ENCODE data around the gene GOLGA6L24. TPM values are rescaled to one million over a fixed set of nuclear protein-coding genes. Genes with fewer than 3 reads are reported as not detected.
"Not testable (repeated sequence)": the region's sequence is repeated elsewhere in the genome, so short reads cannot be mapped to it uniquely, and the experiment has no call there.

The GOLGA6L24 gene, protein sequence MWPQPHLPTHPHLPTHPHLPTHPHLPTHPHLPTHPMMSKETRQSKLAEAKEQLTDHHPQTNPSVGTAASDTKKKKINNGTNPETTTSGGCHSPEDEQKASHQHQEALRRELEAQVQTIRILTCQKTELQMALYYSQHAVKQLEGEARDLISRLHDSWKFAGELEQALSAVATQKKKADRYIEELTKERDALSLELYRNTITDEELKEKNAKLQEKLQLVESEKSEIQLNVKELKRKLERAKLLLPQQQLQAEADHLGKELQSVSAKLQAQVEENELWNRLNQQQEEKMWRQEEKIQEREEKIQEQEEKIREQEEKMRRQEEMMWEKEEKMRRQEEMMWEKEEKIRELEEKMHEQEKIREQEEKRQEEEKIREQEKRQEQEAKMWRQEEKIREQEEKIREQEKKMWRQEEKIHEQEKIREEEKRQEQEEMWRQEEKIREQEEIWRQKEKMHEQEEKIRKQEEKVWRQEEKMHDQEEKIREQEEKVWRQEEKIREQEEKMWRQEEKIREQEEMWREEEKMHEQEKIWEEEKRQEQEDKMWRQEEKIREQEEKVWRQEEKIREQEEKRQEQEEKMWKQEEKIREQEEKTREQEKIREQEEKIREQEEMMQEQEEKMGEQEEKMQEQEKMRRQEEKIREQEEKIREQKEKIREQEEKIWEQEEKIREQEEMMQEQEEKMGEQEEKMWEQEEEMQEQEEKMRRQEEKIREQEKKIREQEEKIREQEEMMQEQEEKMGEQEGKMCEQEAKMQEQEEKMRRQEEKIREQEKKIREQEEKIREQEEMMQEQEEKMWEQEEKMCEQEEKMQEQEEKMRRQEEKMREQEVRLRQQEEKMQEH
- total RNA-seq, result not detected

DNA sequence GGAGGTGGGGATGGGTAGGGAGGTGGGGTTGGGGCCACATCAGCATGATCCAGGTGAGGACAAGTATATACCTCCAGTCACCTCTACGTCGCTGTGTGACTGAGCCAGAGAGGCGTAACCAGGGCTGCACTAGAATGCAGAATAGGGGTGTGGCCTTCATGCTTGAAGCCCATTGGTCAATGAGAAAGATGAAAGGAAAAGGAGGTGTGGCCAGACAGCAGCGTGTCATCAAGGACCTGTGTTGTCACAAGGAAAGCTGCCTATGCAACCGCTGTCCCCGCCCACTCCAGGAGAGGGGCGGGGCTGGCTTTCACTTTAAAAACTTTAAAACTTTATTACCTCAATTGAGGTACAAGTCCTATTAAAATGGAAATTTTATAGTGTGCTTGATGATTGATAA is at the start of gene GOLGA6L24:
GOLGA6L24 (minus strand) TSS at position 101 of the 400 bp plus-strand sequence; CDS start at position 40, 61 bp downstream.
- H3K27ac Mint-ChIP-seq; DNase-seq; POLR2A ChIA-PET; H3K4me1 Mint-ChIP-seq; ATAC-seq (ENCODE audit: low read depth); H3K4me3 Mint-ChIP-seq; H3K27me3 Mint-ChIP-seq; H3K36me3 Mint-ChIP-seq; H3K9me3 Mint-ChIP-seq: not testable (repeated sequence)

DNA sequence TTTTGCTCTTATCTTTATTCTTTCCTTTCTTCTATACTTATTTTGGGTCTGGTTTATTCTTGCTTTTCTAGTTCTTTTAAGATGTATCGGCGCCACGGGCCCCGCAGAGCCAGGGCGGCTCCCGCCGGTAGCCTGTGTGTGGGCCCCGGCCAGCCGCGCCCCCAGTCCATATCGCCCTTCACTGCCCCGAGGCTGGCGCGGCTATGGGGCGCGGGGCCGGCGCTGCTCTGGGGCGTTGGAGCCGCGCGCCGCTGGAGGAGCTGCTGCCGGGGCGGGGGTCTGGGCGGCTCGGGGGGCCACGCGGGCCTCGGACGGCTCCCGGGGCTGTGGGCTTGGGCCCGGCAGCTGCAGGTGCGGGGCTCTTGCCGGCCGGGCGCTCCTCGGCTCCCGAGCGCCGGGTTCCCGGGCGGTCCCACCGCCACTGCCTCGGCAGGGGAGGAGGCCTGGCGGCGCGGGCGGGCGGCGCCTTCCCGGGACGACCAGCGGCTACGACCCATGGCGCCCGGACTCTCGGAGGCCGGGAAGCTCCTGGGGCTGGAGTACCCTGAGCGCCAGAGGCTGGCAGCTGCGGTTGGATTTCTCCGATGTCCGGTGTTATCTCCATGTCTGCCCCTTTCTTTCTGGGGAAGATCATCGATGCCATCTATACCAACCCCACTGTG is 45.0 kb upstream of the GOLGA6L24 start:
- H3K9me3 Mint-ChIP-seq; POLR2A ChIA-PET; H3K4me3 Mint-ChIP-seq; DNase-seq; H3K4me1 Mint-ChIP-seq; H3K27me3 Mint-ChIP-seq; H3K36me3 Mint-ChIP-seq; H3K27ac Mint-ChIP-seq; ATAC-seq (ENCODE audit: low read depth): not testable (repeated sequence)

DNA sequence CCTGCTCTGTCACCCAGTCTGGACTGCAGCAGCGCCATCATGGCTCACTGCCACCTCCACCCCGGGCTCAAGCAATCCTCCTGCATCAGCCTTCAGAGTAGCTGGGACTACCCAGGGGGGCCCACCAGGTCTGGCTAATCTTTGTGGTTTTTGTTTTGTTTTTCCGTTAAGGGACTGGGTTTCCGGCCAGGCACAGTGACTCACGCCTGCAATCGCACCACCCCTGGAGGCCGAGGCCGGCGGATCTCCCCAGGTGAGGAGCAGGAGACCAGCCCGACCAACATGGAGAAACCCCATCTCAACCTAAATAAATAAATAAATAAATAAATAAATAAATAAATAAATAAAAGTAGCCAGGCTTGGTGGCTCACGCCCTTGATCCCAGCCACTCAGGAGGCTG is 38.1 kb upstream of the GOLGA6L24 start:
- H3K36me3 Mint-ChIP-seq; ATAC-seq (ENCODE audit: low read depth); H3K4me3 Mint-ChIP-seq; POLR2A ChIA-PET; DNase-seq; H3K4me1 Mint-ChIP-seq; H3K27me3 Mint-ChIP-seq; H3K27ac Mint-ChIP-seq; H3K9me3 Mint-ChIP-seq: not testable (repeated sequence)

DNA sequence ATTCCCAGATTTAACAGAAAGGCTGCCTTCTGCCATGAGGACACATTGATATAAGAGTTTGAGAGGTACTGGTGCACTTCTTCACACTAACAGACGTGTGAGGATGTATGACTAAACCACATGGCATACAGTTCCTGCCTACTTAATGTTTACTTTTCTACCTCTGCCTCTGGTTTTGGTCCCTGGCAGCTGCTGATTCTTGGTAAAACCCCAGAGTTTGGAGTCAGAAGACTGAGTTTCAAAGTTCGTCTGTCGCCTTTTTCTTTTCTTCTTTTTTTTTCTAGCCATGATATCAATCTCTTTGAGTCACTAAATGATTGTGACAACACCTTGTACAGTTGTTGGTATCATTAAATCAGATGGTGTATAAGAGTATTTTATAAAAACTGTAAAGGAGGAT is 22.2 kb upstream of the GOLGA6L24 start:
- H3K27me3 Mint-ChIP-seq; ATAC-seq (ENCODE audit: low read depth); H3K9me3 Mint-ChIP-seq; H3K4me1 Mint-ChIP-seq; H3K36me3 Mint-ChIP-seq; POLR2A ChIA-PET; H3K4me3 Mint-ChIP-seq; H3K27ac Mint-ChIP-seq: not testable (repeated sequence)
- DNase-seq, result peak; percentile 23

DNA sequence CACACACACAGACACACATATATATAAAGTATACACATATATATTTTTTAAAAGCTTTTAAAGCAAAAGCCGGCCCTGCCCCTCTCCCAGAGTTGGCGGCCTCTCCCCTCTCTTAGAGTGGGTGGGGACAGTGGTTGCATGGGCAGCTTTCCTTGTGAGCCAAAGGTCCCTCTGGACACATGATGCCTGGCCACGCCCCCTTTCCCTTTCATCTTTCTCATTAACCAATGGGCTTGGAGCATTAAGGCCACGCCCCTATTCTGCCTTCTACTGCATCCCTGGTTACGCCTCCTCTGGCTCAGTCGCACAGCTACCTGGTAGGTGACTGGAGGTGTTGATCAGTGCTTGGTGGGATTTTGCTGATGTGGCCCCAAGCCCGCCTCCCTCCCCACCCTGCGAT is 20.5 kb upstream of the GOLGA6L24 start, which contains the start of gene GOLGA8F:
GOLGA8F (plus strand) TSS at position 301 of the 400 bp plus-strand sequence; CDS start at position 399, 98 bp downstream.
- H3K9me3 Mint-ChIP-seq; H3K27ac Mint-ChIP-seq; ATAC-seq (ENCODE audit: low read depth); H3K27me3 Mint-ChIP-seq; POLR2A ChIA-PET; H3K4me3 Mint-ChIP-seq; H3K36me3 Mint-ChIP-seq; H3K4me1 Mint-ChIP-seq; DNase-seq: not testable (repeated sequence)

DNA sequence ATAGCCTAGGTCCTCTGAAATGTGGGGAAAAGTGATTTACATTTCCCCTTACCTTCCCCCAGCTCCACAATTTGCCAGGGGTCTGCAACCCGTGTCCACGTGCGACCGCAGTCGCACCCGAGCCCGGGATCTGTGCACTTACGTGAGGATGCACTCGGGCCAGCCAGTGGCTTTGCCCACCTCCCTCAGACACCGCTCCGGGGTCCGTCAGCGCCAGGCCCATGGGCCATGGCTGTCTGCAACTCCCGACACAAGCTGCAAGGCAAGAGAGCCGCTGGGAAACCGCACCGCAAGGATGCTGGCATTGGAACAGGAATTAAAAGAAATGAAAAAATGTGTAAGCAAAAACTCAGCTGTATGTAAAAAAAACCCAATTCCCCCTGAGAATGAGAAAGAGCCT is 7.6 kb upstream of the GOLGA6L24 start:
- H3K27ac Mint-ChIP-seq; H3K4me1 Mint-ChIP-seq; H3K27me3 Mint-ChIP-seq; POLR2A ChIA-PET; H3K36me3 Mint-ChIP-seq; ATAC-seq (ENCODE audit: low read depth); DNase-seq; H3K4me3 Mint-ChIP-seq; H3K9me3 Mint-ChIP-seq: not testable (repeated sequence)

DNA sequence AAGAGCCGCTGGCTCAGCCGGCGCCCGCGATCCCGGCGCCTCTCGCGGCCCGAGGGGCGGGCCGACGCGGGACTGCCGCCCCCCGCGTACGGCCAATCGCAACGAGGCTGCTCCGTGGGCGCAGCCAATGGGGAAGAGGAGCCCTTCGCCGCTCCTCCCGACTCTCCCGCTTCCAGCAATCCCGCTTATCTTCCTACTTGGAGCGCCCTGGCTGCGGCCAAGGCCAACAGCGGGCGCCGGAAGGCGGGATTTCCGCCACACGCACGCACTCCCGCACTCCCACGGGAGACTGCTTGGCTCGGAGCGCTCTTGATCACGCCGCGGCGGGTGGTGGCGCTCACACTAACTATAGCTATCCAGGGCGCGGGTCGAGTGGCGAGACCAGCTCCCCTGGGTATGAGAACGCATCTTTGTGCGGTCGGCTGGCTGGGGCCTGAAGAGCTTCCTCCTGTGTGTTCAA is 35.7 kb downstream of the GOLGA6L24 start, which contains the start of gene HERC2:
HERC2 (minus strand) TSS at position 51 of the 460 bp plus-strand sequence. CDS start 746 bp downstream, outside the sequence.
- peak within 1 kb of the TSS; percentile 88 for H3K27ac Mint-ChIP-seq
- ATAC-seq (ENCODE audit: low read depth); DNase-seq; H3K36me3 Mint-ChIP-seq; H3K9me3 Mint-ChIP-seq; POLR2A ChIA-PET; H3K27me3 Mint-ChIP-seq; H3K4me1 Mint-ChIP-seq: not testable (repeated sequence)
- H3K4me3 Mint-ChIP-seq, result peak within 1 kb of the TSS; percentile 91

DNA sequence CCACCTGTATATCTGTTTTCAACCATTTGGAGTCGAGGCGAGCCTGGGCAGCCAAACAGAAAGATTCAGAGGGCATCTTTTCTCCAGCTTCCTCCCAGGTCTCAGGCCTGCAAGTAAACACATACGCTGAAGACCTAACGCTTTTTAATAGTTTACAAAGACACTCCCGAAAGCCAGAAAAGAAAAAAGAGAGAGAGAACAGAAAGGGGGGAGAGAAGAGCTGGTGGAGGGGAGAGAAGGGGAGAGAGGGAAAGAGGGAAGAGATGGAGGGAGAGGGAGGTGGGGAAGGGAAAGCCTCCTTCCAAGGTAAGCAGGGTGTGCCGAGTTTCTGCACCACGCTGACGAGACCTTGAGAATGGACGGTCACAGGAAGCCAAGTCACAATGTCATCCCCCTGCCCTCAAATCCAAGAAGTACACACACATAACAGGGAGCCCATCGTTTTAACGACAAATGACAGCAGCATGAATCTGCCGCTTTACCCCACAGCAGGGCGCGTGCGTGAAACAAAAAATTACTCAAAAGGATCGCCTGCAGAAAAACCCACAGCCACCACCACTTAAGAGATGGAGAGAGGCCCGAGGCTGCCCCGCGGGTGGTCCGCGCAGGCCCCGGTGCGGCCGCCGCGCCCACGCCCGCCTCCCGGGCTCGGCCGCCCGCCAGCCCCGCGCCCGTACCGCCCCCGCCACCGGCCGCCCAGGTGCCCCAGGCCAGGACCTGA is 36.4 kb downstream of the GOLGA6L24 start:
- H3K4me1 Mint-ChIP-seq; H3K27me3 Mint-ChIP-seq; POLR2A ChIA-PET; H3K36me3 Mint-ChIP-seq; H3K9me3 Mint-ChIP-seq; ATAC-seq (ENCODE audit: low read depth): not testable (repeated sequence)
- peak overlapping the region; percentile 91 for H3K4me3 Mint-ChIP-seq
- DNase-seq, result peak; percentile 38
- peak overlapping the region; percentile 88 for H3K27ac Mint-ChIP-seq

DNA sequence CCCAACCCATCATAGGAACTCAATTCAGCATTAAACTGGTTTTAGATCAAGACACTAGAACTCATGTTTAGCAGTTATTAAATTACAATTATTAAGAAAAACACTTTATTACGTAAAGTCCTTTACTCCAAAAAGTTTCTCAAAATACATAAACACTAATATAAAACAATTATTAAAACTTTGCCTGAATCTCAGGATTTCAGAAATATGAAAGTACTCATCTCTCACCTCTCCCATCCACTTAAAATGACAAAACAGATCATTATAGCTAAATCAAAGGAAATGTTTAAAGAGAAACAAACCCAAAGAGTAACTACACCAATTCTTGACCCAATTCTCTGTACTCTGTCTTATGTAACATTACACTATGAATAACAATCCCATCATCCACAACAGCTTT is 38.2 kb downstream of the GOLGA6L24 start:
- H3K9me3 Mint-ChIP-seq; H3K4me1 Mint-ChIP-seq; POLR2A ChIA-PET; H3K27me3 Mint-ChIP-seq; H3K4me3 Mint-ChIP-seq; ATAC-seq (ENCODE audit: low read depth); H3K27ac Mint-ChIP-seq; DNase-seq: not testable (repeated sequence)
- peaks cover 11% of the 10 kb centered on the region for H3K36me3 Mint-ChIP-seq

DNA sequence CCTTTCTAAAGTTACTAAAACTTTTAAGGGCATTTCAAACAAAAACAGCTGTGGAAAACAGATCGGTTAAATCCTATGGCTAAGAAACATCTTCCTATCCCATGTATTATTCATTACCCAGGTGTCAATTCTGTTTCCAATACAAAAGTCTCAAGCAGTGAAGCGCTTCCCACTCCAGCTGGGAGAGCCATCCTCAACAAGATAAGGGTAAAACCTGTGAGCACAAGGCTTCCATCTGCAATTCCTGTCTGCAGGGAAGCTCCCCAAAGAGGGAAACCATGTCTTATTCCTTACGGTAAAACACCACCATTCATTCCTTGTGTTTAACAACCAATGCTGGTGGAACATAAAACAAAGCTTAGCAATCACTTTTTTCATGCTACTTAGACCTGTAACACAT is 39.1 kb downstream of the GOLGA6L24 start:
- H3K27me3 Mint-ChIP-seq; H3K27ac Mint-ChIP-seq; H3K9me3 Mint-ChIP-seq; POLR2A ChIA-PET; H3K4me1 Mint-ChIP-seq; H3K4me3 Mint-ChIP-seq; ATAC-seq (ENCODE audit: low read depth); DNase-seq: not testable (repeated sequence)
- H3K36me3 Mint-ChIP-seq, result peaks cover 14% of the 10 kb centered on the region

DNA sequence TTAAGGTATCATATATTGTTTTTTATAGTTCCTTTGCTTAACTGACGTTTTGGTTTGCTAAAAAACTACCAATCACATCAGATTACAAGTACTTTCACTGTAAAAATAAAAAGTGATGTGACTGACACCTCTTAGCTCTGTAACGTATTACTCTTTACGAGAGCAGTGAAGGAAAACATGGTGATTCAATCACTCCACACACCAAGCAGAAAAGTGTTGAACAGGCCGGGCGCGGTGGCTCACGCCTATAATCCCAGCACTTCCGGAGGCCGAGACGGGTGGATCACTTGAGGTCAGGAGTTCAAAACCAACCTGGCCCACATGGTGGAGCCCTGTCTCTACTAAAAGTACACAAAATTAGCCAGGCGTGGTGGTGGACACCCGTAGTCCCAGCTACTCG is 39.8 kb downstream of the GOLGA6L24 start:
- H3K27me3 Mint-ChIP-seq; ATAC-seq (ENCODE audit: low read depth); POLR2A ChIA-PET; DNase-seq; H3K4me1 Mint-ChIP-seq; H3K9me3 Mint-ChIP-seq; H3K4me3 Mint-ChIP-seq; H3K27ac Mint-ChIP-seq: not testable (repeated sequence)
- H3K36me3 Mint-ChIP-seq, result peaks cover 15% of the 10 kb centered on the region

DNA sequence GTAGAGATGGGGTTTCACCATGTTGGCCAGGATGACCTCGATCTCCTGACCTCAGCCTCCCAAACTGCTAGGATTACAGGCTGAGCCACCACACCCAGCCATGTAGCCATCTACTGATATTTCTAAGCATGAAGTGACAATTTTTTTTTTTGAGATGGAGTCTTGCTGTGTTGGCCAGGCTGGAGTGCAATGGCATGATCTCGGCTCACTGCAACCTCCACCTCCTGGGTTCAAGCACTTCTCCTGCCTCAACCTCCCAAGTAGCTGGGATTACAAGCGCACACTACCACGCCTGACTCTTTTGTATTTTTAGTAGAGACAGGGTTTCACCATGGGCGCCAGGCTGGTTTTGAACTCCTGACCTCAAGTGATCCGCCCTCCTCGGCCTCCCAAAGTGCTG is 40.9 kb downstream of the GOLGA6L24 start:
- POLR2A ChIA-PET; H3K4me3 Mint-ChIP-seq; DNase-seq; H3K27ac Mint-ChIP-seq; H3K4me1 Mint-ChIP-seq; H3K9me3 Mint-ChIP-seq; ATAC-seq (ENCODE audit: low read depth); H3K27me3 Mint-ChIP-seq: not testable (repeated sequence)
- H3K36me3 Mint-ChIP-seq, result peaks cover 15% of the 10 kb centered on the region

DNA sequence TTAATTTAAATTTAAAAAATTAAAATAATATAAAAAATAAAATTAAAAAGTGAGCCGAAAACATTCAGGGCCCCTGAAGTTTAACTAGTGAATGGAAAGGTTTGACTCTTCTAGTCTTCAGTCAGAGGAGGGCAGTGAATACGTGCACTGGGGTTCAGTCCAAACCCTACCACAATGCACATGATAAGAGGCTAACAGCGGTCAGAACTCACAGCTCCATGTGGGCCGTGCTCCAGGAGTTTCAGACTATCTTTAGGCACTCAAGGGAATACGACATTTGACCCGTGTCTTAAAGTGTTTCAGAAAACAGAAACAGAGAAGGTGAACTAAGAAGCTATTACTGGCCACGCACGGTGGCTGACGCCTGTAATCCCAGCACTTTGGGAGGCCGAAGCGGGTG is 47.4 kb downstream of the GOLGA6L24 start:
- H3K9me3 Mint-ChIP-seq; H3K4me3 Mint-ChIP-seq; ATAC-seq (ENCODE audit: low read depth); DNase-seq; H3K4me1 Mint-ChIP-seq; POLR2A ChIA-PET; H3K27ac Mint-ChIP-seq; H3K27me3 Mint-ChIP-seq: not testable (repeated sequence)
- H3K36me3 Mint-ChIP-seq, result peaks cover 24% of the 10 kb centered on the region
